Ascending aorta (tissue), 2 donors: ENCODE results near the gene TEDDM1. TPM values are rescaled to one million over a fixed set of nuclear protein-coding genes. Genes with fewer than 3 reads are reported as not detected.

Experiments
- DNase-seq, 2 donors: peaks; one replicate each; pipeline ENCODE4 v3.0.0-alpha.2; 2019; ENCODE audit warnings: low spot score in 2 of 2
- H3K27ac ChIP-seq, 2 donors: fragments of 200-600 bp; sonication (generic); one replicate each; pipeline ENCODE4 v1.5.1; 2016 to 2017; ENCODE audit warnings: mild to moderate bottlenecking in 1 of 2
- H3K27me3 ChIP-seq: fragments of 200-600 bp; sonication (generic); one replicate; pipeline ENCODE4 v1.5.1; 2017
- H3K36me3 ChIP-seq, 2 donors: fragments of 200-600 bp; sonication (generic); one replicate each; pipeline ENCODE4 v1.5.1; 2016
- H3K4me1 ChIP-seq, 2 donors: fragments of 200-600 bp; sonication (generic); one replicate each; pipeline ENCODE4 v1.5.1; 2016 to 2017; ENCODE audit warnings: mild to moderate bottlenecking in 1 of 2
- H3K4me3 ChIP-seq, 2 donors: fragments of 200-600 bp; sonication (generic); one replicate each; pipeline ENCODE4 v1.5.1; 2016 to 2017; ENCODE audit warnings: mild to moderate bottlenecking in 1 of 2
- H3K9me3 ChIP-seq, 2 donors: fragments of 200-600 bp; sonication (generic); one replicate each; pipeline ENCODE4 v1.5.1; 2016
- CTCF ChIP-seq, 3 experiments: fragments of 200-600 bp in 2 of 3; fragments of 450-650 bp in 1 of 3; sonication (generic) in 2 of 3; IDR thresholded peaks; one replicate each; pipeline ENCODE4 v1.5.1; 2016 to 2019; ENCODE audit warnings: antibody characterized with exemption in 3 of 3, mild to moderate bottlenecking in 1 of 3, moderate library complexity in 1 of 3
- intact Hi-C: fragments of 100-400 bp; cut with DNase I; formaldehyde crosslinking; loops from one replicate; pipeline ENCODE4 v1.15.1; 2023
- total RNA-seq: library from RNA; depleted of rRNA; stranded (reverse); fragments of >200 nt; gene quantifications from one replicate; pipeline ENCODE4 v1.1.0, GENCODE V29; 2016

The TEDDM1 gene
- total RNA-seq, 1 donor from 2014 or later, result not detected

DNA sequence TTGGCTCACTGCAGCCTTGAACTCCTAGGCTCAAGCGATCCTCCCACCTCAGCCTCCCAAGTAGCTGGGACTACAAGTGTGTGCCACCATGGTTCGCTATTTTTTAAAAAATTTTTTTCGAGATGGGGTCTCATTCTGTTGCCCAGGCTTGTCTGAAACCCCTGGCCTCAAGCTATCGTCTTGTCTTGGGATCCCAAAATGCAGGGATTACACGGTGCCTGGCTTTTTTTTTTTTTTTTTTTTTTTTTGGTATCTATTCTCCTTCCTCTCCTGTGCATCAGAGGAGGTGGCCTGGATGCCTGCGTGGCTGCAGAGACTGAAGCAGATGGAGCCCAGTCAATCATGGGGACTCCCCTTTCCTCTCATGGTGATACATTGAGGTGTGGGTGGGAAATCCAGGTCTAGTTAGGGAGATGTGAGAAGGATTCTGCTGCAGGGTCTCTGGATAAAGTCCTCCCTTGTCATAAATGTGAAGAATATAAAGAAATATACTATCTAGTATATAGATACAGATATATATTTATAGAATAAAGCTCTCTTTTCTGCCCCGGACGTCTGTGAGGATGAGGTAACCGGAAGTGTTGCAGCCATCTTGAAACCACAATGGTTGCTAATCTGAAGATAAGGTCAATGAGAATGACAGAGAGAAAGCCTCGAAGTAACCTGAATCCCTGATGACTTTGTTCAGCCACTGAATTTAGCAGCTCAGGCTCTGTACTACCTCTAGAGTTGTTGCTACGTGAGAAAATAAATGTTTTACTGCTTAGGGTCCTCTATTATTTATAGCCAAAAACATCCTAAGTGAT lies 30.0 kb upstream of the TEDDM1 start:
- no peak overlapping the region for H3K27ac ChIP-seq
- intact Hi-C loops, result no loop called here
- TF ChIP-seq CTCF (IDR thresholded peaks at IDR 0.05), result no peak
- H3K9me3 ChIP-seq, result no peaks in the 10 kb centered on the region
- no peaks in the 10 kb centered on the region for H3K27me3 ChIP-seq
- DNase-seq, result no peak
- no peak overlapping the region for H3K4me3 ChIP-seq
- no peaks in the 10 kb centered on the region for H3K4me1 ChIP-seq
- no peaks in the 10 kb centered on the region for H3K36me3 ChIP-seq

DNA sequence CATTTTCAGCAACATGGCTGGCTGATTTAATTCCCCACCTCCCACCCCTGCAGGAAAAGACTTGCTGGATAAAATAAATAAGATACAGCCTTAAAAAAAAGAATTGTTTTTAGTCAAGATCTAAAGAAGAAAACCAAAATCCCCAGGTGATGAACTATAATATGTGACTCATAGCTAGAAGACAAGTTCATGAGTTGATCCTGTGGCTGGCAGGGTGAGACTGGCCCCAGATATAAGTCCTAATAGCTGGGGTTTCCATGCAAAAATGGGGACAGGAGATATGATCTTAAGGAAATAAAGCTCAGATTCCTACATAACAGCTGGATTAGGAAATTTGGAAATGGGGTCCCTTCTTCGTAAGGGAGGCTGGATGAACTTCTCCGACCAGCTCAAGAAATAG lies 27.6 kb upstream of the TEDDM1 start:
- TF ChIP-seq CTCF (IDR thresholded peaks at IDR 0.05), result no peak
- intact Hi-C loops, result no loop called here
- no peaks in the 10 kb centered on the region for H3K4me1 ChIP-seq
- H3K27ac ChIP-seq, result no peak overlapping the region
- no peaks in the 10 kb centered on the region for H3K27me3 ChIP-seq
- no peak for DNase-seq
- no peak overlapping the region for H3K4me3 ChIP-seq
- H3K36me3 ChIP-seq, result no peaks in the 10 kb centered on the region
- no peaks in the 10 kb centered on the region for H3K9me3 ChIP-seq

DNA sequence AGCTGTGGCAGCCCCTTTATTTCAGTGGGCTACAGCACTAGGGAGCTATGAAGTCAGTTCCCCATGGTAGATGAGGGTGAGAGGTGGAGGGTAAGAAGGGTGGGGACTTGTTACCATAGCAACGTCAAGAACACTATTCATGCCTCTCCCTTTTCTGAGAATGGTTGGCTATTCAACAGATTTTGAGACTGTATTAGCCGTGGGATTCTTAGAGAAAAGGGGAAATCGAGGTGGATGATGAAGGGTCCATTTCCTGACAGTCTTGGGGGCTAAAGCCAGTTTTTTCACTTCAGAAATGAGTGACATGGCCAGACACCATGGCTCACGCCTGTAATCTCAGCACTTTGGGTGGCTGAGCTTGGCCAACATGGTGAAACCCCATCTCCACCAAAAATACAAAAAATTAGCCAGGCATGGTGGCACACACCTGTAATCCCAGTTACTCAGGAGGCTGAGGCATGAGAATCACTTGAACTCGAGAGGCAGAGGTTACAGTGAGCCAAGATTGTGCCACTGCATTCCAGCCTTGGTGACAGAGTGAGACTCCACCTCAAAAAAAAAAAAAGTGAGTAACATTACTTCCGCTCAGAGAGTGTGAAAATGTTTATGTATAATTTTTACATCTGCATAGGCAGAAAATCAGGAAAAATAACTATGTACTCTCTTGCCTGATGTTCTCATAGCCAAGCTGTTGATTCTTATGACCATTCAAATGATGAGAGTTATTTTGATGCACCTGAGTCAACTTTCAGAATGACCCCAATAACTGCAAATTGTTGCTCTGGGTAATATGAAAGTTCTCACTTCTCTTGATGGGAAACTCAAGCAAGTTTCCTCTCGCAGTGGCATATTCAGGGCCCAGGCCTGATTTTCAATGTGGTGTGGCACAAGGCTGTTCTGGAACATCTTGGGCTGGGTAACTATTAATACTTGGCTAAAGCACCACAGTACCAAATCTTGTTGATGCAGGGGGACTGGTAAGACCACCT lies 26.3 kb upstream of the TEDDM1 start:
- Histone ChIP-seq H3K9me3 (no peaks in the 10 kb centered on the region), H3K4me3 (no peak overlapping the region), H3K27ac (no peak overlapping the region), H3K4me1 (no peaks in the 10 kb centered on the region), H3K36me3 (no peaks in the 10 kb centered on the region), H3K27me3 (no peaks in the 10 kb centered on the region)
- no peak for TF ChIP-seq CTCF (IDR thresholded peaks at IDR 0.05)
- intact Hi-C loops, result no loop called here
- no peak for DNase-seq

DNA sequence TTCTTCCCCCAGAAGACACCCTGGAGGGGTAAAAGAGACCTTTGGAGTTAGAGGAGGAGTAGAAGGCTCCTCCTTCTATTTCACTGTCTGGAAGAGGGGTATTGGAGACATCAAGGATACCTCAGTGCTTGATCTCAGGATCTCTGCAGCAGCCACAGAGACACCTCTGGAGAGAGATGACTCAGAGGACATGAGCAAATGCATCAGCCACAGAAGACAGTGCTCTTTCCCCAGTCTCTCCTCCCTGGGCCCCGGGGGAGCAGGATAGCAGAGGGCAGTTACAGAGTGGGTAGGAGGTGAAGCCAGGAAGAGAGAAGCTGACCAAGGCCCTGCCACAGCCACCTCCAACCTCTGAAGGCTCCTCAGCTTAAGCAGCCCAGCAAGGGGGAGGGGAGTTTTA lies 15.3 kb upstream of the TEDDM1 start:
- no peaks in the 10 kb centered on the region for H3K36me3 ChIP-seq
- H3K27me3 ChIP-seq, result no peaks in the 10 kb centered on the region
- TF ChIP-seq CTCF (IDR thresholded peaks at IDR 0.05), result no peak
- no peaks in the 10 kb centered on the region for H3K4me1 ChIP-seq
- no peak overlapping the region for H3K27ac ChIP-seq
- DNase-seq, result no peak
- no peak overlapping the region for H3K4me3 ChIP-seq
- H3K9me3 ChIP-seq, result no peaks in the 10 kb centered on the region
- intact Hi-C loops, result no loop called here

GRCh38 chr1:182413969-182414368 lies 13.5 kb upstream of the TEDDM1 start:
- Histone ChIP-seq H3K36me3 (no peaks in the 10 kb centered on the region), H3K27me3 (no peaks in the 10 kb centered on the region), H3K4me3 (no peak overlapping the region), H3K9me3 (no peaks in the 10 kb centered on the region), H3K27ac (no peak overlapping the region), H3K4me1 (peaks cover 0 to 5% of the 10 kb centered on the region in 2 donors)
- intact Hi-C loops, result no loop called here
- no peak for TF ChIP-seq CTCF (IDR thresholded peaks at IDR 0.05)
- no peak for DNase-seq
